HepG2 (cell line): Measurements from ENCODE around the gene DAG1. TPM values are rescaled to one million over a fixed set of nuclear protein-coding genes. Genes with fewer than 3 reads are reported as not detected.

ENCODE experiments used
- ATAC-seq: fragments of 200-7000 bp; cut with Tn5 transposase; 3 replicates; pipeline ENCODE4 v1.9.1; 2020; ENCODE audit warnings: mild to moderate bottlenecking, moderate library complexity
- BruUV-seq: library from RNA; stranded (reverse); fragments of 400-500 nt; replicated peaks from 2 replicates; lab custom pipeline; 2021; lab: Mats Ljungman, UMichigan
- CTCF ChIA-PET: fragments of 300-600 bp; formaldehyde crosslinking; extraction: SDS; loops from one replicate; lab custom pipeline; 2021; ENCODE audit warnings: low total read pairs, inconsistent platforms, low intra/inter-chr PET ratio; lab: Yijun Ruan, JAX
- POLR2A ChIA-PET: fragments of 350-600 bp; sonication (Branson Sonifier 250); formaldehyde crosslinking; loops from one replicate; lab custom pipeline; 2020; ENCODE audit warnings: antibody characterized with exemption, inconsistent platforms; lab: Yijun Ruan, JAX
- DNase-seq: peaks from one replicate; pipeline ENCODE4 v3.0.0-alpha.2; 2015; ENCODE audit warnings: low spot score
- FAIRE-seq: peaks from 3 replicates; lab custom pipeline; 2011; peaks lifted over from hg19 to GRCh38; lab: Jason Lieb, UNC
- H2AFZ ChIP-seq: one replicate; pipeline ENCODE4 v1.6.1; 2011; ENCODE audit warnings: low read length, inconsistent platforms
- H3K27ac ChIP-seq: fragments of 300-600 bp; 3 replicates; pipeline ENCODE4 v1.8.0; 2011; ENCODE audit warnings: mixed run types, mild to moderate bottlenecking, mixed read lengths, low read length, inconsistent platforms; ENCODE audit not compliant: insufficient read depth; ENCODE audit errors: extremely low read length
- H3K27me3 ChIP-seq, 2 experiments: fragments of 200-600 bp in 1 of 2; 2 replicates in 1 of 2; 3 replicates in 1 of 2; pipeline versions ENCODE4 v1.6.0 to v1.8.0; 2011; ENCODE audit warnings: low read length in 2 of 2, mild to moderate bottlenecking in 2 of 2, moderate library complexity in 2 of 2, inconsistent platforms in 1 of 2; ENCODE audit not compliant: insufficient read depth in 2 of 2, control insufficient read depth in 1 of 2
- H3K36me3 ChIP-seq, 2 experiments: fragments of 200-600 bp in 1 of 2; replicated peaks in 1 of 2; 2 replicates in 1 of 2; 3 replicates in 1 of 2; pipeline versions ENCODE4 v1.5.1 to v1.8.0; 2011; ENCODE audit warnings: low read length in 2 of 2, inconsistent platforms in 1 of 2; ENCODE audit not compliant: insufficient read depth in 2 of 2, control insufficient read depth in 1 of 2
- H3K4me1 ChIP-seq: 2 replicates; pipeline ENCODE4 v1.5.1; 2012; ENCODE audit warnings: low read length, inconsistent platforms; ENCODE audit not compliant: insufficient read depth
- H3K4me2 ChIP-seq: 2 replicates; pipeline ENCODE4 v1.6.0; 2011; ENCODE audit warnings: low read depth, low read length, inconsistent platforms
- H3K4me3 ChIP-seq, 3 experiments: fragments of 200-600 bp in 1 of 3; sonication (generic), shearing (Covaris generic) in 1 of 3; replicated peaks in 1 of 3; 2 replicates each; pipeline ENCODE4 v1.5.1; 2011 to 2016; ENCODE audit warnings: low read length in 3 of 3, inconsistent platforms in 2 of 3, low read depth in 2 of 3, mild to moderate bottlenecking in 2 of 3, control low read depth in 1 of 3, mixed read lengths in 1 of 3; ENCODE audit not compliant: insufficient read depth in 1 of 3
- H3K79me2 ChIP-seq: one replicate; pipeline ENCODE4 v1.6.1; 2011; ENCODE audit warnings: low read length, inconsistent platforms; ENCODE audit not compliant: insufficient read depth
- H3K9ac ChIP-seq: 2 replicates; pipeline ENCODE4 v1.6.0; 2011; ENCODE audit warnings: mild to moderate bottlenecking, low read depth, low read length, inconsistent platforms; ENCODE audit not compliant: insufficient read depth
- H3K9me3 ChIP-seq: 2 replicates; pipeline ENCODE4 v1.5.1; 2012; ENCODE audit warnings: mild to moderate bottlenecking, low read length
- H4K20me1 ChIP-seq: 2 replicates; pipeline ENCODE4 v1.6.0; 2011; ENCODE audit warnings: inconsistent platforms, mild to moderate bottlenecking, low read length, moderate library complexity; ENCODE audit not compliant: insufficient read depth
- AGO1 ChIP-seq: fragments of 200-400 bp; formaldehyde crosslinking; IDR thresholded peaks from 2 replicates; pipeline ENCODE4 v1.6.1; 2017; ENCODE audit warnings: mild to moderate bottlenecking, low read depth, low read length, moderate library complexity; ENCODE audit not compliant: poor library complexity, severe bottlenecking
- BCL3 ChIP-seq: sonication (generic); formaldehyde crosslinking; IDR thresholded peaks from 2 replicates; pipeline ENCODE4 v1.5.1; 2020; ENCODE audit warnings: mild to moderate bottlenecking, missing genetic modification reagents, moderate library complexity
- BRD4 ChIP-seq: sonication (generic); formaldehyde crosslinking; IDR thresholded peaks from 2 replicates; pipeline ENCODE4 v1.4.0; 2020; ENCODE audit warnings: missing genetic modification reagents
- FOXM1 ChIP-seq: sonication (generic); formaldehyde crosslinking; IDR thresholded peaks from 2 replicates; pipeline ENCODE4 v1.5.0; 2020; ENCODE audit warnings: missing genetic modification reagents
- FUBP1 ChIP-seq: sonication (generic); formaldehyde crosslinking; IDR thresholded peaks from 2 replicates; pipeline ENCODE4 v1.5.1; 2020; ENCODE audit warnings: missing genetic modification reagents, mild to moderate bottlenecking, borderline replicate concordance
- MNT ChIP-seq: fragments of 450-650 bp; IDR thresholded peaks from 2 replicates; pipeline ENCODE4 v1.6.1; 2016
- MYNN ChIP-seq: sonication (generic); formaldehyde crosslinking; IDR thresholded peaks from 2 replicates; pipeline ENCODE4 v1.4.0; 2020; ENCODE audit warnings: mild to moderate bottlenecking, low read depth, missing genetic modification reagents
- PAXIP1 ChIP-seq: sonication (generic); formaldehyde crosslinking; conservative IDR thresholded peaks from 2 replicates; pipeline ENCODE4 v1.4.0; 2020; ENCODE audit warnings: mild to moderate bottlenecking, missing genetic modification reagents, moderate library complexity
- RARG ChIP-seq: sonication (generic); formaldehyde crosslinking; IDR thresholded peaks from 2 replicates; pipeline ENCODE4 v1.4.0; 2020; ENCODE audit warnings: low read depth, mild to moderate bottlenecking, missing genetic modification reagents
- REXO4 ChIP-seq: sonication (generic); formaldehyde crosslinking; IDR thresholded peaks from 2 replicates; pipeline ENCODE4 v1.8.0; 2022; ENCODE audit warnings: missing genetic modification reagents, mild to moderate bottlenecking, borderline replicate concordance
- SOX5 ChIP-seq: IDR thresholded peaks from 2 replicates; pipeline ENCODE4 v1.6.1; 2016; ENCODE audit warnings: borderline replicate concordance
- TBP ChIP-seq: sonication (generic); formaldehyde crosslinking; IDR thresholded peaks from 2 replicates; pipeline ENCODE4 v1.5.0; 2020; ENCODE audit warnings: missing genetic modification reagents
- TOE1 ChIP-seq: sonication (generic); formaldehyde crosslinking; IDR thresholded peaks from 2 replicates; pipeline ENCODE4 v1.4.0; 2020; ENCODE audit warnings: mild to moderate bottlenecking, missing genetic modification reagents
- ZNF10 ChIP-seq: sonication (generic); formaldehyde crosslinking; IDR thresholded peaks from 2 replicates; pipeline ENCODE4 v1.4.0; 2020; ENCODE audit warnings: mild to moderate bottlenecking, low read depth, missing genetic modification reagents, borderline replicate concordance
- ZNF253 ChIP-seq: sonication (generic); formaldehyde crosslinking; IDR thresholded peaks from 2 replicates; pipeline ENCODE4 v1.8.0; 2022; ENCODE audit warnings: mild to moderate bottlenecking, missing genetic modification reagents, borderline replicate concordance
- ZNF274 ChIP-seq: sonication (generic); formaldehyde crosslinking; IDR thresholded peaks from 2 replicates; pipeline ENCODE4 v1.5.1; 2020; ENCODE audit warnings: mild to moderate bottlenecking, missing genetic modification reagents
- WGBS: methylation state at CpG from one replicate; pipeline ENCODE4 v1.1.6; 2017; ENCODE audit warnings: low lambda C conversion rate; 5-methylcytosine and 5-hydroxymethylcytosine counted together
- in situ Hi-C: cut with HindIII; loops from 2 replicates; pipeline ENCODE4 v1.10.0; 2017; ENCODE audit warnings: low pct_unique_long_range_greater_than_20kb; ENCODE audit not compliant: extremely low pct_ligation_motif_present
- intact Hi-C: fragments of 100-400 bp; cut with micrococcal nuclease; formaldehyde crosslinking; loops from one replicate; pipeline ENCODE4 v1.10.0; 2022; ENCODE audit not compliant: unreplicated experiment
- polyA plus RNA-seq, 8 experiments: library from polyadenylated mRNA; depleted of rRNA in 3 of 8; stranded (reverse) in 7 of 8; unstranded in 1 of 8; fragments of >200 nt; fragmentation: Illumina TruSeq in 4 of 8; extraction: Trizol in 4 of 8; gene quantifications; 2 replicates each; pipeline versions ENCODE4 v1.2.1 to v1.2.3, GENCODE V29; 2011 to 2016; ENCODE audit warnings: low read depth in 4 of 8, missing spikeins in 1 of 8, mixed read lengths in 1 of 8; ENCODE audit not compliant: insufficient read depth in 1 of 8
- total RNA-seq, 5 experiments: library from RNA; depleted of rRNA; stranded (reverse); fragments of >200 nt; fragmentation: Illumina TruSeq; extraction: Trizol; gene quantifications; 2 replicates each; pipeline ENCODE4 v1.2.3, GENCODE V29; 2016; ENCODE audit warnings: low read depth in 1 of 5

Gene DAG1
- total and polyA plus RNA-seq, 2 of the 13 experiments (the other 11 are each of a cell fraction or from before 2014, with no cell fraction given) = 47.3 to 50.4 TPM

GRCh38 chr3:49511639-49512038 is 41.6 kb downstream of the DAG1 start:
- H3K27me3 ChIP-seq = no peaks in the 10 kb centered on the region
- no TSS peak for BruUV-seq
- ATAC-seq = no peak
- H3K9ac ChIP-seq = no peak overlapping the region
- H3K79me2 ChIP-seq = peaks cover 10% of the 10 kb centered on the region
- peaks cover 14% of the 10 kb centered on the region for H3K4me1 ChIP-seq
- intact Hi-C loops = no loop called here
- CTCF ChIA-PET = no interaction called here
- 97% methylated on average over 2 of the region's 2 CpGs for WGBS
- no peak for FAIRE-seq
- H2AFZ ChIP-seq = no peak overlapping the region
- H3K9me3 ChIP-seq = no peaks in the 10 kb centered on the region
- no peak overlapping the region for H3K4me3 ChIP-seq
- peaks cover 11 to 32% of the 10 kb centered on the region in 2 experiments; a peak in 4 of 5 replicates for H3K36me3 ChIP-seq
- POLR2A ChIA-PET = no interaction called here
- TF ChIP-seq BRD4 (no peak), REXO4 (CRISPR knock-in tag) (no peak), PAXIP1 (CRISPR knock-in tag) (no peak), MNT (no peak), FUBP1 (CRISPR knock-in tag) (no peak), MYNN (no peak), TOE1 (CRISPR knock-in tag) (no peak), AGO1 (no peak), ZNF10 (CRISPR knock-in tag) (no peak), TBP (CRISPR knock-in tag) (no peak), ZNF274 (CRISPR knock-in tag) (no peak), BCL3 (CRISPR knock-in tag) (no peak), RARG (CRISPR knock-in tag) (no peak), FOXM1 (CRISPR knock-in tag) (no peak), SOX5 (no peak), ZNF253 (CRISPR knock-in tag) (no peak)
- TF ChIP-seq, all 625 proteins: peak for 0
- H3K27ac ChIP-seq = no peak overlapping the region
- DNase-seq = no peak
- in situ Hi-C loops = no loop called here
- H4K20me1 ChIP-seq = no peaks in the 10 kb centered on the region; the same call in none of the 2 replicates
- no peak overlapping the region for H3K4me2 ChIP-seq
